HTR-8/SVneo (cell line): ENCODE data around the gene PRPF38B.
"Not testable (repeated sequence)": the region's sequence is repeated elsewhere in the genome, so short reads cannot be mapped to it uniquely, and the experiment has no call there.

Source experiments
- DNase-seq: peaks from one replicate; pipeline ENCODE4 v3.0.0; 2011; ENCODE audit warnings: low spot score, mixed read lengths; ENCODE audit not compliant: insufficient read length
- FAIRE-seq: peaks from 2 replicates; lab custom pipeline; 2011; peaks lifted over from hg19 to GRCh38; lab: Jason Lieb, UNC

The PRPF38B gene

GRCh38 chr1:108671143-108671542 is 21.0 kb upstream of the PRPF38B start:
- DNase-seq (no peak), FAIRE-seq (no peak)

GRCh38 chr1:108678706-108679105 is 13.4 kb upstream of the PRPF38B start:
- no peak for FAIRE-seq
- no peak for DNase-seq

- DNase-seq (no peak), FAIRE-seq (no peak)
These were observed 12.4 kb upstream of the PRPF38B start for GRCh38 chr1:108679586-108680213.

- DNase-seq, FAIRE-seq: not testable (repeated sequence)
These were observed 10.4 kb upstream of the PRPF38B start for GRCh38 chr1:108681701-108682100.

- DNase-seq (no peak), FAIRE-seq (no peak)
These were observed 6.6 kb upstream of the PRPF38B start for GRCh38 chr1:108685529-108685928.

- DNase-seq: no peak
- FAIRE-seq: no peak
These were observed 5.3 kb upstream of the PRPF38B start for GRCh38 chr1:108686614-108687313.

GRCh38 chr1:108691128-108691941 is 775 bp upstream of the PRPF38B start:
- no peak for FAIRE-seq
- DNase-seq: no peak

- FAIRE-seq: no peak
These were observed 880 bp downstream of the PRPF38B start for GRCh38 chr1:108692724-108693655.

GRCh38 chr1:108695535-108695934 is 3.4 kb downstream of the PRPF38B start:
- FAIRE-seq: no peak
- DNase-seq: no peak

More at GRCh38 chr1:108692724-108693655, 880 bp downstream of the PRPF38B start:
- DNase-seq: peak; percentile 21

- no peak for DNase-seq
- no peak for FAIRE-seq
These were observed 7.5 kb downstream of the PRPF38B start for GRCh38 chr1:108699375-108700332.

- DNase-seq (no peak), FAIRE-seq (no peak)
These were observed 9.2 kb downstream of the PRPF38B start for GRCh38 chr1:108701176-108701849.

GRCh38 chr1:108702109-108702508 is 10.0 kb downstream of the PRPF38B start:
- not testable (repeated sequence) for FAIRE-seq, DNase-seq

GRCh38 chr1:108703939-108704338 is 11.8 kb downstream of the PRPF38B start:
- FAIRE-seq (no peak), DNase-seq (no peak)

- DNase-seq: no peak
- FAIRE-seq: no peak
These were observed 12.4 kb downstream of the PRPF38B start for GRCh38 chr1:108704496-108704895.

GRCh38 chr1:108706643-108707042 is 14.5 kb downstream of the PRPF38B start:
- DNase-seq (no peak), FAIRE-seq (no peak)

GRCh38 chr1:108708691-108709660 is 16.9 kb downstream of the PRPF38B start:
- FAIRE-seq: no peak
- DNase-seq: no peak

- DNase-seq (no peak), FAIRE-seq (no peak)
These were observed 20.6 kb downstream of the PRPF38B start, which contains the start of gene FNDC7 for GRCh38 chr1:108712606-108713150. Gene FNDC7 (plus strand): TSS chr1:108712908. CDS start chr1:108712934, 26 bp downstream.
